Islet of Langerhans (tissue), 1 donor: ENCODE data around the gene PNPLA7.

ENCODE experiments used
- FAIRE-seq: peaks from one replicate; lab custom pipeline; 2011; peaks lifted over from hg19 to GRCh38; lab: Jason Lieb, UNC

The PNPLA7 gene

DNA sequence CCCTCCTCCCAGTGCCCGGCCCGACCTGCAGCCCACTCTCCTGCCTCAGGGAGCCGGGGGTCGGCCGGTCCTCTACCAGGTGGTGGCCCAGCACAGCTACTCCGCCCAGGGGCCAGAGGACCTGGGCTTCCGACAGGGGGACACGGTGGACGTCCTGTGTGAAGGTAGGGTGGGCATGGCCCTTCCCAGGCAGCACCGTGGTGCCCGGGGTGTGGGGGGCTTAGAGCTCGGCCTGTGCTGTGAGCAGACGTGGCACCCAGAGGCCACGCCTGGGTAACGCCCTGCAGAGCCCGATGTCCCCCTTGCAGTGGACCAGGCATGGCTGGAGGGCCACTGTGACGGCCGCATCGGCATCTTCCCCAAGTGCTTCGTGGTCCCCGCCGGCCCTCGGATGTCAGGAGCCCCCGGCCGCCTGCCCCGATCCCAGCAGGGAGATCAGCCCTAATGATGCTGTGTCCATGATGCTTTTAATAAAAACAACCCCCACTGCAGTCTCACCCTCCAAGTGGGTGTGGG is 116.2 kb downstream of the PNPLA7 start:
- no peak for FAIRE-seq

DNA sequence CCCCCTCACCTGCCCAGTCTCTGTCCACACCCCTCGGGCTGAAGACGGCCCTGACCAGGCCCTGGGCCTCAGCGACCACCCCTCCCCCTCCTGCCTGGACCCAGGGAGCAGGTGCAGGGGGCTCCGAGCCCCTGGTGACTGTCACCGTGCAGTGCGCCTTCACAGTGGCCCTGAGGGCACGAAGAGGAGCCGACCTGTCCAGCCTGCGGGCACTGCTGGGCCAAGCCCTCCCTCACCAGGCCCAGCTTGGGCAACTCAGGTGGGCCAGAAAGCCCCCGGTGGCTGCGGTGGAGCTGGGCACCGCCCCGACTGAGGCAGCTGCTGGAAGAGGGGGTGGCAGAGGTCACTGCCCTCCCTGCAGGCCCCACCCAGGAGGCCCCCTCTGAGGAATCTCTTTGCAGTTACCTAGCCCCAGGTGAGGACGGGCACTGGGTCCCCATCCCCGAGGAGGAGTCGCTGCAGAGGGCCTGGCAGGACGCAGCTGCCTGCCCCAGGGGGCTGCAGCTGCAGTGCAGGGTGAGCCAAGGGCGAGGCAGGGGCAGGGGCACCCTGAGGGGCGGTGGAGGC is 116.8 kb downstream of the PNPLA7 start:
- no peak for FAIRE-seq

GRCh38 chr9:137432687-137433348 is 117.4 kb downstream of the PNPLA7 start:
- FAIRE-seq: no peak

DNA sequence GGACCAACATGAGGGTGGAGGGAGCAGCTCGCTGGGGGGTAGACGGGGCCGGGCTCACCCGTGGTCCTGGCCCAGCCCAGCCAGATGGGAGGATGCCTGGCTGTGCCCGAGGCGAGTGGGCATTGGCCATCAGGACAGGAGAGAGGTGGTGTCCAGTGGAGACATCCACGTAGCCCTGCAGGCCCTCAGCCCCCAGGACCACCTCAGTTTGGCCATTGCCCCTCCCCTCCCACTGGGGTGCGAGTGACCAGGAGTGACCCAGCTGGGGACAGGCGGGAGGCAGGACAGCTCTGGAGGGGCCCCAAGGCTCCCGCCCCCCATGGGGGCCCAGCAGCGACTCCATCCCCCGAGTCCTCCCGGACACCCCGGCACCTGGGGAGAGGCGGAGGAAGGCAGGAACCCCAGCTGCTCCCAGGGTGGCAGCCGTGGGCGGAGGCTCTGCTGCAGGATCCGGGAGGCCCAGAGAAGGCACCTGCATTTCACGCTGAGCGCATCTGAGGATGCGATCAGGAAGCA is 118.7 kb downstream of the PNPLA7 start:
- FAIRE-seq: no peak

DNA sequence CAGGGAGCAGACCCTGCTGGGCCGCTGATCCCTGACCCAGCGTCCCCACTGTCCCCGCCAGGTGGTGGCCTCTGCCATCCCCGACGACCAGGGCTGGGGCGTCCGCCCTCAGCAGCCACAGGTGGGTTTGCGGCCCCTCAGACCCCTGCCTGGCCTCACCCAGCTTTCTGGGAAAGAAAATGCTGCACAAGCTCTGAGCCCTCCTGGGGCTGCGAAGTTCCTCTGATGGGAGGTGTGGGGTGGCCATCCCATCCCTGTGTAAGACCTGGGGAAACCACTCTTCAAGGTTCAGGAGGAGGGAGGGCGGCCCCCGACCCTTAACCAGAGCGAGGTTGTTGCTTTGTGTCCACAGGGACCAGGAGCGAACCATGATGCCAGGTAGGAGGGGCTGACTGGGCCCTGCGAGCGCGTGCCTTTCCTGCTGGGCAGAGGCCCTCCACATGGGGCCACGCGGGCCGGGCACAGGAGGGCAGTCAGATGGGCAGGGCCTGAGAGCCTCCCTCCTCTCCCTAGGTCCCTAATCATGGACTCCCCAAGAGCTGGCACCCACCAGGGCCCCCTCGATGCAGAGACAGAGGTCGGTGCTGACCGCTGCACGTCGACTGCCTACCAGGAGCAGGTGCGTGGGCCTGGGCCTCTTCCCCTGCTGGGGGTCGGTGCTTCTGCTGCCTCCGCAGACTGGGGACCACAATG is 119.3 kb downstream of the PNPLA7 start:
- FAIRE-seq: no peak

- FAIRE-seq: no peak
Measured at GRCh38 chr9:137429974-137430722, 120.1 kb downstream of the PNPLA7 start.

GRCh38 chr9:137429546-137429890 is 120.7 kb downstream of the PNPLA7 start:
- FAIRE-seq: no peak

GRCh38 chr9:137428841-137429545 is 121.2 kb downstream of the PNPLA7 start:
- no peak for FAIRE-seq

DNA sequence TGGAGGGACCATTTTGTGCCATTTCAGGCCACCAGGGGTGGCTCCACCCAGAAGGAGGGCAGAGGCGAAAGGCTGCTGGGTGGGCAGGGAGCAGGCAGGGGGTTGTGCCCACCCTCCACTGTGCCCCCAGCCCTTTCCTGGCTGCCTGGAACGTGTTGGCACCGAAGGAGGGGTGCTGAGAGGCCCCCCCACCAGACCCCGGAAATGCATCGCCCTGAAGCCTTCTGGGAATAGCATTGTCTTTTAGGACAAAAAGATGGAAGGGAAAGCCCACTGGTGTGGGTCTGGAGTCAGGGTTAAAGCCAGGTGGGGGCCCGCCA is 121.9 kb downstream of the PNPLA7 start:
- no peak for FAIRE-seq

- FAIRE-seq: no peak
Measured at GRCh38 chr9:137427454-137428310, 122.5 kb downstream of the PNPLA7 start.

- FAIRE-seq: no peak
Measured at GRCh38 chr9:137426018-137426681, 124.1 kb downstream of the PNPLA7 start.

DNA sequence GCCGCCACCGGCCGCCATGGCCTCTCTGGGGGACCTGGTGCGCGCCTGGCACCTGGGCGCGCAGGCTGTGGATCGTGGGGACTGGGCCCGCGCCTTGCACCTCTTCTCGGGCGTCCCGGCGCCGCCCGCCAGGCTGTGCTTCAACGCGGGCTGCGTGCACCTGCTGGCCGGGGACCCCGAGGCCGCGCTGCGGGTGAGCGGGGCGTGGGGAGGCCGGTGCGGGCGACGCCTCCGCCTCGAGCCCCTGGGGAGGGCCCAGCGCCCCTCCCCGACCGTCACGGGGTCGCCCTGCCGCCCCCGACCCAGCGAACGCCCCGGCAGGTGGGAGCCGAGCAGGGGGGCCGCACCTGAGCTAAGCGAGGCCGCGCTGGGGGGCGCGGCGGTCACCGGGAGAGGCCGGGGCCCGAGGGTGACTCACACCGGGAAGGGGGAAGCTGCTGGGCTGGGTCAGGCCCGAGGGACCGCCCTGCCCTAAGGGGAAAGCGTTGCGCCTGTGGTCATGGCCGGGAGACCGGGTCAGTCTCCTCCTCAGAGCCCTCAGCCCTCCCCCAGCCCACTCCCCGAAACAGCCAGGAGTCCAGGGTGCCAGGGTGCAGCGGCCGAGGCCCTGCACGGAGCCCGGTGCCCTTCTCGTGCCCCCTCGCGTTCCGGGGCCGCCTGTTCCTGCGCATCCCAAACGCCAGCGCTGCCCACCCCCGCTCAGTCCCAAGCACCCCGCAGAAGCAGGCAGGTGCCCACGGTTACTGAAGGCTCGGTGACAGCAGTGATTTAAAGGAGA is 126.5 kb downstream of the PNPLA7 start:
- FAIRE-seq: no peak

GRCh38 chr9:137422604-137423513 is 127.3 kb downstream of the PNPLA7 start, which contains the start of the genes EXD3 and NOXA1:
Gene EXD3 (minus strand): TSS chr9:137423162. CDS start chr9:137395357, 27,805 bp downstream.
Gene NOXA1 (plus strand): TSS chr9:137423393. CDS start chr9:137423530, 137 bp downstream.
- FAIRE-seq: no peak

DNA sequence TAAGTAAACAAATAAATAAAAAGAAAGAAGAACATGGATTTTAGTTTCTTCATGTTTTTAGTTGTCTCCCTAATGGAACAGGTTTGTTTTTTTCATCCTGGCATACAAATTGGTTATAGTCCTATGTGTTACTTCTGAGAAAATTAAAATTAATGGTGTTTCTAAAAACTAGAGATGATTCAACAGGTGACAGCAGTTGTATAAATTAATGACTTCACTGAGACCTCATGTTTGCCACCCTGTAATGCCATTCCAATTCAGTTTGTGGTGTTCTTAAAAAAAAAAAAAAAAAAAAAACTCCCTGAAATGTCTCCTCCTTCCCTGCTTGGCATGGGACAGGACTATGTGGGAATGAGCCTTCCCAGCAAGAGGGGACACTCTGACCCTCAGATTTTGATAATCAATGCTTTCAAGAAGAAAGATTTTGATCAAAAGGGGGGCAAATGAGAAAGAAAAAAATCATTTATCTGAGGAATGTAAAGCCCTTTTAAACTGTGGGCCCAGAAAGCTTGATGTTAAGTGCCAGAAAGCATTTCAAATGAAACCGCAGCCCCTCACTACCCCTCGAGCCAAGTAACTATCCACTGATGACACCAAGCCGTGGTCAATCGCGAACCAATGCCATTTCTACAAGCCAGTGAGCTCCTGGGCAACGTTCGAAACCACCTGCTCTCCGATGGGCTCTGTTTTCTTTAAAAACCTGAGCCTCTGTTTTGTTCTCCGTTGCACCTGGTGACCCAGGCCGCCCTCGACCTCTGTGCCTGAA is 128.2 kb downstream of the PNPLA7 start:
- no peak for FAIRE-seq

GRCh38 chr9:137417161-137418021 is 132.8 kb downstream of the PNPLA7 start:
- no peak for FAIRE-seq

DNA sequence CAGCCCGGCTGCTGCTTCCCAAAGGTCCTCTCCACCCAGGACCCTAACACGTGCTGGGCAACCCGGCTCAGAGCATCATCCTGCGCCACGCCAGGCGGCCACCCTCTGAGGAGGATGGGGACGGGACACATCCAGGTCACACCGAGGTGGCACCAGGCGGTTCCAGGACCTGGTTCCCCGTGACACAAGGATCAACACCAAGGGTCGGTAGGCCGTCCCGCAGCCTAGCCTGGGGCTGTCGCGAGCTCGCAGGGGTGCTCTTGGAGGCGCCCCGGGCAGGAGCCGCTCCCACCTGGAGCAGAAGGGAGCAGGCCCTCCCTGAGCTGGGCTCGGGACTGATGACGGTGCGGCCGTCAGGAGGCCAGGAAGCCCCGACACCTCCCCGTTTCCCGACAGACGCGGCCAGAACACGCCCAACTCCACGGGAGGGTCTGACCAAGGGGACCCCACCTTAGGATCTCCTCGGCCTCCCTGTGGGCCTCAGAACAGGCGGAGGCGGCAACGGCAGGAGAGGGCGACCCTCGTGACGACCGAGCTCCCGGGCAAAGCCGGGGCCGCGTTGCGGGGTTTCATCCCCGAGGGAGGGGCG is 133.5 kb downstream of the PNPLA7 start:
- no peak for FAIRE-seq
